ENCODE data around the gene NBL1. TPM values are rescaled to one million over a fixed set of nuclear protein-coding genes. Genes with fewer than 3 reads are reported as not detected.

The NBL1 gene
- total RNA-seq, 1 experiment from 2014 or later: 7.9 TPM

GRCh38 chr1:19683351-19683750, 39.2 kb downstream of the NBL1 start:
- TF ChIP-seq EZH2 (IDR thresholded peaks at IDR 0.05; ENCODE audit: borderline replicate concordance, low read depth, low read length, poor library complexity, severe bottlenecking) (no peak), CTCF (conservative IDR thresholded peaks at IDR 0.05; ENCODE audit: low read depth, low read length) (no peak)

GRCh38 chr1:19684677-19685076, 40.6 kb downstream of the NBL1 start:
- ChIA-PET CTCF (no interaction called here), POLR2A (ENCODE audit: low non-redundant PET) (no interaction called here)
- no TSS peak for BruUV-seq (replicated peaks)
- no peaks in the 10 kb centered on the region for H3K27me3 ChIP-seq (replicated peaks; ENCODE audit: insufficient read depth, low read depth, low read length, poor library complexity)
- DNase-seq (ENCODE audit: low spot score): no peak
- no peaks in the 10 kb centered on the region for H3K36me3 ChIP-seq (ENCODE audit: insufficient read depth, low read length, poor library complexity, severe bottlenecking)
- intact Hi-C loops (cut with micrococcal nuclease; ENCODE audit: unreplicated experiment): no loop called here
- no peaks in the 10 kb centered on the region for H3K4me1 ChIP-seq (ENCODE audit: insufficient read depth, low read length, poor library complexity, severe bottlenecking)
- no peak overlapping the region for H3K27ac ChIP-seq (ENCODE audit: low read depth, low read length, poor library complexity, severe bottlenecking)
- no peak overlapping the region for H3K4me3 ChIP-seq (ENCODE audit: low read depth, low read length, poor library complexity, severe bottlenecking)
- H3K9me3 ChIP-seq (ENCODE audit: low read depth, low read length, poor library complexity, severe bottlenecking): no peaks in the 10 kb centered on the region
- TF ChIP-seq EZH2 (IDR thresholded peaks at IDR 0.05; ENCODE audit: borderline replicate concordance, low read depth, low read length, poor library complexity, severe bottlenecking) (no peak), CTCF (conservative IDR thresholded peaks at IDR 0.05; ENCODE audit: low read depth, low read length) (no peak)

More at GRCh38 chr1:19683351-19683750, 39.2 kb downstream of the NBL1 start:
- no peak for DNase-seq (ENCODE audit: low spot score)
- Histone ChIP-seq H3K27me3 (replicated peaks; ENCODE audit: insufficient read depth, low read depth, low read length, poor library complexity) (no peaks in the 10 kb centered on the region), H3K4me3 (ENCODE audit: low read depth, low read length, poor library complexity, severe bottlenecking) (no peak overlapping the region), H3K27ac (ENCODE audit: low read depth, low read length, poor library complexity, severe bottlenecking) (no peak overlapping the region), H3K36me3 (ENCODE audit: insufficient read depth, low read length, poor library complexity, severe bottlenecking) (no peaks in the 10 kb centered on the region), H3K9me3 (ENCODE audit: low read depth, low read length, poor library complexity, severe bottlenecking) (no peaks in the 10 kb centered on the region), H3K4me1 (ENCODE audit: insufficient read depth, low read length, poor library complexity, severe bottlenecking) (no peaks in the 10 kb centered on the region)
- ChIA-PET CTCF (interaction anchor here (0.6 kb wide), 1 partner anchor 22 kb away, joined by 3 read pairs; no protein-coding TSS in a partner anchor), POLR2A (ENCODE audit: low non-redundant PET) (no interaction called here)
- intact Hi-C loops (cut with micrococcal nuclease; ENCODE audit: unreplicated experiment): no loop called here
- BruUV-seq (replicated peaks): no TSS peak

- Histone ChIP-seq H3K27me3 (replicated peaks; ENCODE audit: insufficient read depth, low read depth, low read length, poor library complexity) (no peaks in the 10 kb centered on the region), H3K27ac (ENCODE audit: low read depth, low read length, poor library complexity, severe bottlenecking) (no peak overlapping the region), H3K9me3 (ENCODE audit: low read depth, low read length, poor library complexity, severe bottlenecking) (no peaks in the 10 kb centered on the region), H3K4me1 (ENCODE audit: insufficient read depth, low read length, poor library complexity, severe bottlenecking) (no peaks in the 10 kb centered on the region), H3K4me3 (ENCODE audit: low read depth, low read length, poor library complexity, severe bottlenecking) (no peak overlapping the region), H3K36me3 (ENCODE audit: insufficient read depth, low read length, poor library complexity, severe bottlenecking) (no peaks in the 10 kb centered on the region)
- CTCF ChIA-PET: interaction anchor here (0.6 kb wide), 1 partner anchor 11 kb away, joined by 4 read pairs; no protein-coding TSS in a partner anchor
- TF ChIP-seq EZH2 (IDR thresholded peaks at IDR 0.05; ENCODE audit: borderline replicate concordance, low read depth, low read length, poor library complexity, severe bottlenecking): no peak
- TF ChIP-seq CTCF (conservative IDR thresholded peaks at IDR 0.05; ENCODE audit: low read depth, low read length): no peak
- DNase-seq (ENCODE audit: low spot score): no peak
- POLR2A ChIA-PET (ENCODE audit: low non-redundant PET): no interaction called here
- no TSS peak for BruUV-seq (replicated peaks)
- intact Hi-C loops (cut with micrococcal nuclease; ENCODE audit: unreplicated experiment): no loop called here
Measured at GRCh38 chr1:19685994-19686393, 41.9 kb downstream of the NBL1 start.
